ENCODE results near the gene PDK4.
"Not testable (repeated sequence)": the region's sequence is repeated elsewhere in the genome, so short reads cannot be mapped to it uniquely, and the experiment has no call there.

The PDK4 gene

GRCh38 chr7:95604811-95605210 is 8.5 kb upstream of the PDK4 start:
- DNase-seq, result not testable (repeated sequence)

DNA sequence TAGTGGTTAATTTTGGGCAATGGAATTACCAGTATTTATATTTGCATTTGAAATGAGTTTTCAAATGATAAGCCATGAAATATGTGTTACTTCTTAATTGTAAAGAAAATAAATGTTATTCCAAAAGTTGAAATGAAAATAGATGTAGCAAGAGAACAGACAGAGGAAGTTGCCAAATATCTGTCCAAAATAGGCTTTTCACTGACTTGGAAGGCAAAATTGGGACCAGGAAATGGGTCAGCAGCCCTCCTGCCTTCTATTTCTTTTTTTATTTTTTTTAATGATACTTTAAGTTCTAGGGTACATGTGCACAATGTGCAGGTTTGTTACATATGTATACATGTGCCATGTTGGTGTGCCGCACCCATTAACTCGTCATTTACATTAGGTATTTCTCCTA is 8.1 kb upstream of the PDK4 start:
- not testable (repeated sequence) for DNase-seq

DNA sequence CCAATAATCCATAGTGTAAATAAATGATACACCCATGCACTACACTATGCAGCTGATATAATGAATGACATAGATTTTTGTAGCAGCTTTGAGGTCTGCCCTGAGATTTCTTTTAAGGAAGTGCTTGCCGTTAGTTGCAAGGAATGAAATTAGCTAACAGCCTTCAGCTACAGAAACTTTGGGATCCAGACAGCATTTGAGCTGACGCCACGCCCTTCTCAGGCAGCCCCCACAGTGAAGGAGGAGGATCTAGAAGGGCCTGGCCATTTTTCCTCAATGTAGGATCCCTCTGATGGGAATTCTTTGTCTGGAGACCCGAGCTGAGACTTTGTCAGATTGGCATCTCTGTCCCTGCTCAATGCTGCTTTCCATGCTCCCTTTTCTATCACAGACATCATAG is 6.1 kb upstream of the PDK4 start:
- DNase-seq, result no peak

GRCh38 chr7:95601316-95601715 is 5.0 kb upstream of the PDK4 start:
- DNase-seq, result no peak

DNA sequence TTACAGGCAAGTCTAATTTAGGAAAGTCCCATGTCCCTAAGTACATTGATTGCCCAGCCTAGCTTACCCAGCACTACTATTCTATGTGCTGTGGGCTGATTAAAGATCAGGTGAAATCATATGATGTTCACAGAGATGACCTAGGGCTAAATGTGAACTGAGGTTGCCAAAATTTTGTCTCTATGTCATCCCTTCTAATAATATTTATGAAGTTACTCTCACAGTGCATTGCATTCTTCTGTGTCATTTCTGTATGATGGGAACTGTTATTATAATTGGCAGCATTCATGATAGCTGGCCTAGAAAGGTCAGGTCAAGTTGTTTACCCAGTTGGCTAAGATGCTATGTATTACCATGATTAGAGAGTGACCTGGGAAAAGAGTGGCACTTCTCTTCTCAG is 2.8 kb upstream of the PDK4 start:
- no peak for DNase-seq

DNA sequence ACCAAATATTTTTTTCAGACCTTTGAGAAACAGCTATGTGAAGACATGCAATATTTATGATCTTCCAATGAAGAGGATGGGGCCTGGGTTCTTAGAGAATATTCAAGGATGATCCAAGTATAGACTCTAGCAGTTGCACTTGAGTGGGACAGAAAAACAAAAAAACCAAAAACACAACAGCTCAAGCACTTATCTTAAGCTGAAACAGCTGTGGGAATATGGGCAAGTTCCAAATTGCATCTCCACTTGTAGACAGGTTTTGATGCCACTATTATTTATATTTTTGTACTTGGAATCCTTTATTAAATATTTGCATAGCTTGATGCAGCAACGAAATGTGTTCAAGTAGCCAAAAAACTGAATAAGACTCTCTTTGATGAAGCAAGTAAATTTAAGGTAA is 2.2 kb upstream of the PDK4 start:
- no peak for DNase-seq

GRCh38 chr7:95595746-95596197 is 544 bp downstream of the PDK4 start:
- DNase-seq, result no peak

- DNase-seq, result no peak
Observed at GRCh38 chr7:95594185-95594584, 2.1 kb downstream of the PDK4 start.

DNA sequence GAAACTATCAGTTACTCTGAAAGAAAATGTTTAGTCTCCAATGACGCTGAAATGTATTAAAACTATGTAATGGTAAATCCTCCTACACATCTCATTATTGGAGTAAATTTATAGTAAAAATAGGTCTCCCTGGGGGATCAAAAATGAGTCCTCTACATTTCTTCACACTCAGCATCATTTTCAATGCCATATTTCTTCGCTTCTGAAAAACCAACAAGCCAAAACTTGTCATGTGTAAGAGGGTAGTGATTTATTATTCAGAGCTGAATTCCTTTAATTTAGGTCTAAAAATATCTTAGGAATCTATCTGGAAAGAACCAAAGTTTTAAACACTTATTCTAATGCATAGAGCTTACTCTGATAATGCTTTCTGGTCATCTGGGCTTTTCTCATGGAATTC is 3.0 kb downstream of the PDK4 start:
- DNase-seq, result no peak

DNA sequence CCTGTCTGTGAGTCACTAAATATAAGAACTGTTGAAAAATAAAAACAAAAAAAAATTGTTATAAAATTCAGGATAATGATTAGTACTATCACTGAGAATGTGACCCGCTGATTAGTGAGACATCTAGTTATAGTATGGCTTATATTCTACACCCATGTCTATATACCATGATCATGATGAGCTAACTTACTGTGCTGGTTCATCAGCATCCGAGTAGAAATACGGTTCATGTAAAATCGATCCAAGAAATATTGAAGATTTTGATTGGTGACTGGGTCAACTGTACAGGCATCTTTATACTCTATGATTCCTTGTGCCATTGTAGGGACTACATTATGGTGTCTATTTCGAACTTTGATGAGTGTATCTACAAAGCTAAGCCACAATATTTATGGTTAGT is 3.7 kb downstream of the PDK4 start:
- DNase-seq, result no peak

DNA sequence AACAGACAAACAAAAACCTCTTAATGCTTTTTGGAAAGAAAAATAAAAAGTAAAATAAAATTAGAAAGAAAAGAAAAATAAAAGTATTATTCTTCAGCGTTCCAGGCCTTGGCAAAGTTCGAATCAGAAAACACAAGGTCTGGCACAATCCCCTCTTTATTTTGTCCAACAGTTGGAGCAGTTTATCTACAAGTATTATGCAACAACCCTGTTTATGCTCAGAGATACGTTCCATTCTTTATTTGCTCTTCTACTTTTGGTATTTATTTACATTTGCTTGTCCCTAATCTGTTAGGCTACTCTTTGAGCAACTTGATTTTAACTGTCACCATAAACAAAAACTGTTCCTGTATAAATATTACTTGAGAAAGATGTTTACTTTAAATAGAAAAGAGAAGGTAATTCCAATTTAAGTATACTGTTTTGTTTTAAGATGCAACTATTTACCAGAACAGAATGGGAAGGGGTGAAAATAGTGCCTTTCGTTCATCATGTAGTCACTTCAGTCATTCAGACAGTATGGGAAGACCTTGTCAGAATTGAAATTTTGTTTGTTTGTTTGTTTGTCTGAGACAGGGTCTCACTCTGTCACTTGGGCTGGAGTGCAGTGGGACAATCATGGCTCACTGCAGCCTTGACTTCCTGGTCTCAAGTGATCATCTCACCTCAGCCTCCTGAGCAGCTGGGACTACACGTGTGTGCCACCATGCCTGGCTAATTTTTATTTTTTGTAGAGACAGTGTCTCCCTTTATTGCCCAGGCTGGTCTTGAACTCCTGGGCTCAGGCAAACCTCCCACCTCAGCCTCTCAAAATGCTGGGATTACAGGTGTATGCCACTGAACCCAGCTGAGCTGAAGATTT is 5.7 kb downstream of the PDK4 start:
- DNase-seq, result no peak

- no peak for DNase-seq
Observed at GRCh38 chr7:95589766-95590165, 6.5 kb downstream of the PDK4 start.

GRCh38 chr7:95589031-95589430 is 7.3 kb downstream of the PDK4 start:
- DNase-seq, result no peak

DNA sequence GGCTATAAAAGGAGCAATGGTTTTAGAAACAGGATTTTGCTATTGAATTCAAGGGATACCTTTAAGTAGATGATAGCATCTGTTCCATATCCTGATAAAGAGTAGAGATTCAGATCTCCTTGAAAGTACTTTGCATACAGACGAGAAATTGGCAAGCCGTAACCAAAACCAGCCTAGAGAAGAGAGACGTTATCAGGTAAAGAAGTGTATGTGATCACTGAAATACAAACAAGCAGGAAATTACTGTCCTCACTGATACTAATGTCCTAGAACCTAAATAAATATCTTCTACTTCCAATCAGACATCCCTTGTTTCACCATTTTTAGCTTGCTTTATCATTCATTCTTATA is 9.4 kb downstream of the PDK4 start:
- no peak for DNase-seq

GRCh38 chr7:95585426-95585789 is 10.9 kb downstream of the PDK4 start:
- DNase-seq, result no peak

GRCh38 chr7:95584769-95585425 is 11.4 kb downstream of the PDK4 start:
- DNase-seq, result no peak

DNA sequence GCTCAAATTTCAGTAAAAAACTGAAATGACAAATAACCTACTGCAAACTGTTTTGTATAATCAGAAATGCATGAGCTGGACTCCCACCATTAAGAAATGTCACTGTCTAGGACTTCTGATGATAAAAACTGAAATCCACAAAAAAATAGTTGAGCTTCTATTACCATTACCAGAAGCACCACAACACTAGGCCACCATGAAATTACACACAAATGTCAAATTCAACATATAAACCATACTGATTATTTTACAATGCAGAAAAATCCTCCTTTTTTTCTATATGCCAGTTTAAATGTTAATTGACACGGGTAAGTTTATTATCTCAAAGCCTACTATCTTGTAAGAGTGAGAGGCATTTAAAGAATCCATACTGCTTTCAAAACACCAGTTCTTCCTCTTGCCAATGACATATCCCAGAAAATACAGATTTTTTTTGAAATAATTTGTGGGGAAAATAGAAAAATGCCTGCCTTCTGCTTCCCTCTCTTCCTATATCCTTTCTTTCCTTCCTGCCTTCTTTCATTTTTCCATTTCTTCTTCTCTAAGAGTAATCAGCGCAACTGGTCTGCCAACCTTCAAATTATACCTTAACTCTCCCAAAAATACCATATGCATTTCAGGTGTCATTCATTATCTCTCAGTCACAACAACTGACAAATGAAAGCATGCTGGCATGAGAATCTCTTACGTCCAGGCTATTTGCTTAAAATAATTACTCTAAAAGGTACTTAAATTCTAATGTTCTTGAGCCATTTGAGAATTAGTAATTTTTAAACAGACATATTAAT is 12.3 kb downstream of the PDK4 start:
- no peak for DNase-seq

GRCh38 chr7:95582578-95583293 is 13.6 kb downstream of the PDK4 start:
- DNase-seq, result no peak

DNA sequence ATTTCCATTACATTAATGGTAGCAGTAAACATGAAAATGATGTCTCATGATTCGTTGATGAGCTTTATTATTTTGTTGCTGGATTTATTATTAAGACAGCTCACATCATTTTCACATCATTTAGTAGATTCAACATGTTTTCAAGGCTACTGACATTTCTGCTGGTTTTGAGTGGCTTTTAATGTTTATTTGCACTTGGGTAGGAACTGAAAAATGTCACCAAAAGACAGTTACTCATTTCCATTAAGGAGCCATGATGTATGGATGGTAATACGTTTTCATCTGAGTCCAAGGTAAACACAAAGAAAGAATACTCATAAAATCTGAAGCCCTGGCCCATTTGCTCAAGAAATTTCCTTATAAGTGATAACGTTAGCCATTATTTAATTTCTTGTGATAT is 14.8 kb downstream of the PDK4 start:
- no peak for DNase-seq

- DNase-seq, result no peak
Observed at GRCh38 chr7:95579318-95579717, 17.0 kb downstream of the PDK4 start.

DNA sequence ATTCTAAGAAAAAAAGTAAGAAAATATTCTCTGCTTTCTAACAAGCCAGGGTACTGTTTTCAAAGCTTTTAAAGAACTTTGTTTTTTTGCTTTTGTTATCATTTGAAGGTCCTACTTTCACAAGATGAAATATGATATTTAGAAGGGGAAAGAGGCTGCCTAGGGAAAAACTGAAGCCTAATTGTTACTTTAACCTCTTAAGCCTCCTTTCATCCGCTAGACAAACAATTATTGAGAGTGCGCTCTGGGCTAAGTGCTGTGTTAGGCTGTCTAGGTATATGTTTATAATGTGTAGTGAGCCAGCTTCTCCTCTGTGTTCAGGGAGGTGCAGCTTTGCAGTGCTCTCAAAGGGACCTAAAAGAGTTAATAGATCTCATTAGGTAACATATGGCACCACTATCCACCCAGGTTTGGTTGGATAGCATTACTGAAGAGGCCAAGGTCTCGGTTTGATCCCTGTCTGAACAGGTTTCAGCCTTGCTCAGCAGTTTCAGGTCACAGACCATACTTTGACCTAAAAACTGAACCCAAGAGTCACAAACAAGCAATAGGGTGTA is 17.9 kb downstream of the PDK4 start:
- DNase-seq, result no peak

GRCh38 chr7:95577137-95577536 is 19.2 kb downstream of the PDK4 start:
- no peak for DNase-seq

- DNase-seq, result no peak
Observed at GRCh38 chr7:95569720-95570119, 26.6 kb downstream of the PDK4 start.
